CD4-positive, alpha-beta memory T cell (primary cell): ENCODE measurements around the gene ARID2. TPM values are rescaled to one million over a fixed set of nuclear protein-coding genes. Genes with fewer than 3 reads are reported as not detected.

ENCODE experiments used
- CTCF ChIA-PET: fragments of 350-600 bp; sonication (Branson Sonifier 250); formaldehyde crosslinking; loops from one replicate; lab custom pipeline; 2021; ENCODE audit warnings: inconsistent platforms; ENCODE audit not compliant: partially characterized antibody; lab: Charles Lee
- POLR2A ChIA-PET: fragments of 350-600 bp; sonication (Branson Sonifier 250); formaldehyde crosslinking; loops from one replicate; lab custom pipeline; 2021; ENCODE audit not compliant: partially characterized antibody; lab: Charles Lee
- DNase-seq, 5 donors: peaks; one replicate each; pipeline versions ENCODE4 v3.0.0 to v3.0.0-alpha.2; 2020 to 2022; ENCODE audit warnings: mixed read lengths in 1 of 5
- H3K27ac ChIP-seq: one replicate; pipeline ENCODE4 v1.7.0; 2013; ENCODE audit warnings: low read depth, low read length
- H3K27me3 ChIP-seq: 2 replicates; pipeline ENCODE4 v1.7.0; 2013; ENCODE audit warnings: mild to moderate bottlenecking, low read length, moderate library complexity; ENCODE audit not compliant: insufficient read depth
- H3K36me3 ChIP-seq: 2 replicates; pipeline ENCODE4 v1.7.0; 2013; ENCODE audit warnings: mild to moderate bottlenecking, low read length, moderate library complexity; ENCODE audit not compliant: insufficient read depth
- H3K4me1 ChIP-seq: 2 replicates; pipeline ENCODE4 v1.7.0; 2013; ENCODE audit warnings: mild to moderate bottlenecking, low read length, moderate library complexity; ENCODE audit not compliant: insufficient read depth
- H3K4me3 ChIP-seq, 2 donors: one replicate each; pipeline ENCODE4 v1.7.0; 2013; ENCODE audit warnings: low read length in 2 of 2, mild to moderate bottlenecking in 1 of 2
- H3K9me3 ChIP-seq, 2 donors: one replicate each; pipeline ENCODE4 v1.7.0; 2013; ENCODE audit warnings: low read length in 2 of 2, control low read depth in 1 of 2; ENCODE audit not compliant: control insufficient read depth in 1 of 2
- H3K27ac Mint-ChIP-seq, 7 donors: one replicate each; pipeline ENCODE4 v1.8.0; 2020 to 2021; ENCODE audit warnings: mixed read lengths in 7 of 7, mild to moderate bottlenecking in 6 of 7, inconsistent platforms in 3 of 7, moderate library complexity in 3 of 7
- H3K27me3 Mint-ChIP-seq, 2 donors: one replicate each; pipeline ENCODE4 v1.8.0; 2020 to 2021; ENCODE audit warnings: mixed read lengths in 2 of 2
- H3K36me3 Mint-ChIP-seq, 2 donors: one replicate each; pipeline ENCODE4 v1.8.0; 2020 to 2021; ENCODE audit warnings: mixed read lengths in 2 of 2, inconsistent platforms in 1 of 2, mild to moderate bottlenecking in 1 of 2
- H3K4me1 Mint-ChIP-seq, 4 donors: one replicate each; pipeline ENCODE4 v1.8.0; 2020 to 2021; ENCODE audit warnings: mixed read lengths in 4 of 4, mild to moderate bottlenecking in 1 of 4
- H3K4me3 Mint-ChIP-seq, 8 donors: one replicate each; pipeline ENCODE4 v1.8.0; 2020 to 2021; ENCODE audit warnings: mixed read lengths in 8 of 8, mild to moderate bottlenecking in 7 of 8, moderate library complexity in 6 of 8, inconsistent platforms in 3 of 8
- H3K9me3 Mint-ChIP-seq, 8 donors: one replicate each; pipeline ENCODE4 v1.8.0; 2020 to 2021; ENCODE audit warnings: mixed read lengths in 8 of 8, mild to moderate bottlenecking in 5 of 8, inconsistent platforms in 3 of 8, moderate library complexity in 1 of 8
- intact Hi-C: fragments of 100-400 bp; cut with micrococcal nuclease; formaldehyde crosslinking; loops from one replicate; pipeline ENCODE4 v1.15.1; 2023
- polyA plus RNA-seq, 2 donors: library from polyadenylated mRNA; unstranded; fragments of 300-500 nt; fragmentation: Illumina TruSeq; gene quantifications; one replicate each; pipeline ENCODE4 v1.2.3, GENCODE V29; 2021
- total RNA-seq, 2 experiments: library from RNA; stranded (reverse); gene quantifications; one replicate each; pipeline ENCODE4 v1.2.3, GENCODE V29; 2021

The ARID2 gene
- total and polyA plus RNA-seq, 4 experiments from 2014 or later = 6.3 to 51.8 (median 31.9) TPM

DNA sequence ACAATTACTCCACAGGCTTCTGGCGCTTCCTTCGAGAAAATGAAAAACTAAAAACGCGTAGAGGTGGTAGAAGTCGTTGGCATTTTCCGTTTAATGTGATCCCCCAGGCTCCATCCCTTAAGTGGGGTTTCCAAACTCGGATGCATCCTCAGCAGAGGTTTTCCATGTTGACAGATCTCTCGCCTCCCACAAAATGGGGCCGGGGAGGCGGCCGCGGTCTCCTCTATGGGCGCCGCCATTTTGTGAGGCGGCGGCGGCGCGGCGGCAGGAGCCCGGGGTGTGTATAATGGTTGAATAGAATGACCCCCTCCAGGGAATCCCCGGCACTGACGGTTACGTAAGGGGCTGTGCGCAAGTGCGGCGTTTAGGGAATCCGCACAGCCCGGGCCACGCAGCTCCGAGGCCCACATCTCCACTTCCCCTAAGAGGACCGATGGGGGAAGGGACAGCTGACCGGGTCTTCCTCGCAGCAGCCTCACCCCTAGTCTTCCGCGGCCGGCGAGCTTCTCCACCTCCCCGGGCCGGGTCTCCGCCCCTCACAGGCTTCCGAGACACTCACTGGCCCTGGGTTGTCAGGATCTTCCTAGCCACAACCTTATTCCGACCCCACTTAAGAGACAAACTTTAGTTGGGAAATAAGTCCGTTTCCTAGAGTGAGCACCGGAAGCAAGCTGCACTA lies 2.1 kb upstream of the ARID2 start:
- Histone ChIP-seq H3K36me3 (no peaks in the 10 kb centered on the region), H3K27me3 (no peaks in the 10 kb centered on the region), H3K9me3 (no peaks in the 10 kb centered on the region), H3K4me1 (peaks cover 41% of the 10 kb centered on the region), H3K27ac (peak overlapping the region; percentile 98), H3K4me3 (peak overlapping the region; percentile 78 to 89)
- intact Hi-C loops = loop anchor here (2.0 to 5.0 kb wide), 2 partner anchors 205 to 557 kb away; no protein-coding TSS in a partner anchor
- DNase-seq = peak; percentile 87 to 95 (median 89)
- peaks cover 0 to 40% of the 10 kb centered on the region in 2 donors for H3K36me3 Mint-ChIP-seq
- peaks cover 17 to 58% (median 26%) of the 10 kb centered on the region in 4 donors for H3K4me1 Mint-ChIP-seq
- H3K9me3 Mint-ChIP-seq = peaks cover 0 to 3% (median 0%) of the 10 kb centered on the region in 8 donors
- POLR2A ChIA-PET = interaction anchor here (0.7 to 8.6 kb wide), 26 partner anchors 8 to 1633 kb away, joined by 3 to 99 read pairs (median 4); partner anchors contain the start of genes ANO6, SCAF11 and SLC38A1
- peak overlapping the region; percentile 92 to 100 (median 100) for H3K4me3 Mint-ChIP-seq
- no peaks in the 10 kb centered on the region for H3K27me3 Mint-ChIP-seq
- CTCF ChIA-PET = interaction anchor here (0.8 to 7.9 kb wide), 12 partner anchors 17 to 512 kb away, joined by 3 to 94 read pairs (median 5); partner anchors contain the start of genes ANO6 and SCAF11
- peak overlapping the region; percentile 87 to 99 (median 99) for H3K27ac Mint-ChIP-seq

DNA sequence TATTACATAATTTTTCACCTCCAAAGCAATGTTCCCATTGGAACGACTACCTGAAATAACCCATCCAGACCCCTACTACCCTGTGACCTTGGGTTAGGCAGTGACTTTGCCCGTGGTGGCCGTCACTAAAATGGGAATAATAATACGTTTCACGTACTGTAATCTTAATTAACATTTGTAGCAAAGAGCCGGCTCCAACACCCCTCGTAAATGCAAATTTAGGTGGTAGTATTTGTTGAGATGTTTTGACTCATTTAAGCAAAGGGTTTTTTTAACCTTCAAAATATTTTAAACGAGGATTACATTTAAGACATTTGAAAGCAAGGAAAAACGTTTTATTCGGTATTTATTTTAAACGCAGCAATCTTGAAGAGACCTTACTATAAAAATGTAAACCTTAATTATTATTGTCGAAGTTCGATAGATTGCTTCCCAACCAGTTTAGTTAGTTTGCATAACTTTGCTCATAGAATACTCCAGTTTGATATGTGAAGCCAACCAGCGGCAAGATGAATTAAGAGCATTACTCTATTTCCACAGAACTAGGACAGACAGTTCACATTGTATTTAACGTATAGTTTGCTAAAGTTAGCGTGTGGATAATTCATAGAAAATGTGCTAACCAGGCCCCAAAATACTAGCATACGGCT lies 1.4 kb upstream of the ARID2 start:
- Mint-ChIP-seq H3K4me1 (peaks cover 14 to 56% (median 24%) of the 10 kb centered on the region in 4 donors), H3K36me3 (peaks cover 0 to 42% of the 10 kb centered on the region in 2 donors), H3K4me3 (peak overlapping the region; percentile 92 to 100 (median 100)), H3K27me3 (no peaks in the 10 kb centered on the region), H3K9me3 (peaks cover 0 to 3% (median 0%) of the 10 kb centered on the region in 8 donors), H3K27ac (peak overlapping the region; percentile 87 to 99 (median 99))
- ChIA-PET POLR2A (interaction anchor here (0.7 to 8.6 kb wide), 28 partner anchors 9 to 1632 kb away, joined by 3 to 99 read pairs (median 4); partner anchors contain the start of genes ANO6, SCAF11 and SLC38A1), CTCF (interaction anchor here (0.6 to 7.9 kb wide), 16 partner anchors 12 to 513 kb away, joined by 3 to 94 read pairs (median 4); partner anchors contain the start of genes ANO6 and SCAF11)
- intact Hi-C loops = loop anchor here (1.0 to 5.0 kb wide), 7 partner anchors 18 to 557 kb away; partner anchors contain the start of genes SCAF11 and SLC38A1
- no peaks in the 10 kb centered on the region for H3K9me3 ChIP-seq
- peaks cover 41% of the 10 kb centered on the region for H3K4me1 ChIP-seq
- peak overlapping the region; percentile 98 for H3K27ac ChIP-seq
- H3K27me3 ChIP-seq = no peaks in the 10 kb centered on the region
- DNase-seq = no peak
- no peaks in the 10 kb centered on the region for H3K36me3 ChIP-seq
- H3K4me3 ChIP-seq = peak overlapping the region; percentile 78 to 89

DNA sequence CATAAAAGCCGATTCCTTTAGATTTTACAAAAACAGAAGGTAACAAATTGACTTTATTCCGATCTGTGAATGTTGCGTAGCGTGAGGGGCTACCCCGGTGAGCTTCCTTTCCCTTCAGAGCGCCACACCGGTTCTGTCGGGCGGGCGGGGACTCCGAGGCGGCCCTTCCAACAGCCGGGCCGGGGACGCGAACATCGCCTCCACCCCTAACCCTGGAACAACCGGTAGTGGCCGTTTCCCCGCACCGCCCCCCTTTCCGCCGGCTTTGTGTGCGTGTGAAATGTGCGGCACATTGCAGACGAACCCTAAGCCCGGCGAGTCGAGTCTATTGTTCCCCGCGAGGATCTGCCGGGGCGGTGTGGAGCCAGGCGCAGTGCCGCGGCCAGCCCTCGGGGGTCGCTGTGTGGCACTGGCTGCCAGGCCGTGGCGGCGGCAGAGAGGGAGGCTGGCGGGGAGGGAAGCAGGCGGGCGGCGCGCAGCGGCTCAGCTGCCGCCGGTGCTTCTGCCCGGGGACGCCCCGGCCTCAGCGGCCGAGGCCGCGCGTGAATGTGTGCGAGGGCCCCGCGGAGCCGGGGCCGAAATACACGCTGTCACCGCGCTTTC lies 775 bp upstream of the ARID2 start:
- no peaks in the 10 kb centered on the region for H3K36me3 ChIP-seq
- POLR2A ChIA-PET = interaction anchor here (0.7 to 8.6 kb wide), 22 partner anchors 10 to 1552 kb away, joined by 3 to 99 read pairs (median 4); partner anchors contain the start of genes ANO6, SCAF11 and SLC38A1
- H3K4me1 ChIP-seq = peaks cover 41% of the 10 kb centered on the region
- peak overlapping the region; percentile 98 for H3K27ac ChIP-seq
- DNase-seq = peak; percentile 97 to 98 (median 98)
- H3K9me3 ChIP-seq = no peaks in the 10 kb centered on the region
- H3K4me3 ChIP-seq = peak overlapping the region; percentile 78 to 89
- H3K9me3 Mint-ChIP-seq = peaks cover 0 to 3% (median 0%) of the 10 kb centered on the region in 8 donors
- H3K36me3 Mint-ChIP-seq = peaks cover 0 to 43% of the 10 kb centered on the region in 2 donors
- no peaks in the 10 kb centered on the region for H3K27me3 Mint-ChIP-seq
- peaks cover 18 to 56% (median 24%) of the 10 kb centered on the region in 4 donors for H3K4me1 Mint-ChIP-seq
- H3K4me3 Mint-ChIP-seq = peak overlapping the region; percentile 92 to 100 (median 100)
- peak overlapping the region; percentile 87 to 99 (median 99) for H3K27ac Mint-ChIP-seq
- no peaks in the 10 kb centered on the region for H3K27me3 ChIP-seq
- intact Hi-C loops = loop anchor here (1.0 to 5.0 kb wide), 6 partner anchors 18 to 540 kb away; partner anchors contain the start of genes SCAF11 and SLC38A1
- CTCF ChIA-PET = interaction anchor here (0.6 to 7.9 kb wide), 14 partner anchors 11 to 513 kb away, joined by 3 to 94 read pairs (median 4); partner anchors contain the start of genes ANO6 and SCAF11

DNA sequence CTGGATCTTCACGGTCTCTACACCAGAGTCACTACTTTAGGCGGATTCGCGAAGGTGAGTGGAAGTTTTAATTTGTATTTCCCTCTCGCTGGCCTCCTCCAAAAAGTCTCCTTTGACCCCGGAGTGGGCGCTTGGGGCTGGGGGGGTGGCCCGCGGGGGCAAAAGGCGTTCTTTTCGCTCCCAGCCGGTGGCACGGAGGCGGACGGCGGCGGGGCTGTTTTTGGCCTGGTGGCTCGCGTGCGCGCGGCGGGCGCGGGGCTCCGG lies 510 bp downstream of the ARID2 start:
- peaks cover 42% of the 10 kb centered on the region for H3K4me1 ChIP-seq
- no peaks in the 10 kb centered on the region for H3K36me3 ChIP-seq
- peak overlapping the region; percentile 98 for H3K27ac ChIP-seq
- Mint-ChIP-seq H3K36me3 (peaks cover 0 to 45% of the 10 kb centered on the region in 2 donors), H3K9me3 (peaks cover 0 to 3% (median 0%) of the 10 kb centered on the region in 8 donors), H3K4me1 (peaks cover 21 to 58% (median 30%) of the 10 kb centered on the region in 4 donors), H3K4me3 (peak overlapping the region; percentile 90 to 100 (median 94)), H3K27ac (peak overlapping the region; percentile 87 to 98 (median 97)), H3K27me3 (no peaks in the 10 kb centered on the region)
- H3K4me3 ChIP-seq = peak overlapping the region; percentile 47 to 57
- peak in 1 of 5 donors; percentile 72 for DNase-seq
- intact Hi-C loops = loop anchor here (2.0 kb wide), 1 partner anchor 641 kb away; no protein-coding TSS in a partner anchor
- no peaks in the 10 kb centered on the region for H3K9me3 ChIP-seq
- H3K27me3 ChIP-seq = no peaks in the 10 kb centered on the region
- POLR2A ChIA-PET = interaction anchor here (0.7 to 8.6 kb wide), 17 partner anchors 9 to 1486 kb away, joined by 3 to 99 read pairs (median 6); partner anchors contain the start of genes SCAF11 and SLC38A1
- CTCF ChIA-PET = interaction anchor here (1.5 to 7.4 kb wide), 4 partner anchors 16 to 75 kb away, joined by 3 to 94 read pairs (median 24); no protein-coding TSS in a partner anchor

- H3K4me3 ChIP-seq = peak overlapping the region; percentile 73 to 87
- ChIA-PET POLR2A (interaction anchor here (0.7 to 8.6 kb wide), 17 partner anchors 8 to 1486 kb away, joined by 3 to 99 read pairs (median 6); partner anchors contain the start of genes SCAF11 and SLC38A1), CTCF (interaction anchor here (1.5 to 7.4 kb wide), 4 partner anchors 15 to 75 kb away, joined by 3 to 94 read pairs (median 24); no protein-coding TSS in a partner anchor)
- H3K27ac ChIP-seq = peak overlapping the region; percentile 98
- peak overlapping the region; percentile 90 to 100 (median 92) for H3K4me3 Mint-ChIP-seq
- peak; percentile 67 to 71 (median 71) for DNase-seq
- H3K36me3 Mint-ChIP-seq = peaks cover 0 to 47% of the 10 kb centered on the region in 2 donors
- no peaks in the 10 kb centered on the region for H3K27me3 Mint-ChIP-seq
- no peaks in the 10 kb centered on the region for H3K36me3 ChIP-seq
- intact Hi-C loops = loop anchor here (2.0 kb wide), 1 partner anchor 640 kb away; no protein-coding TSS in a partner anchor
- H3K4me1 Mint-ChIP-seq = peaks cover 22 to 58% (median 31%) of the 10 kb centered on the region in 4 donors
- H3K27ac Mint-ChIP-seq = peak overlapping the region; percentile 87 to 98 (median 94)
- peaks cover 43% of the 10 kb centered on the region for H3K4me1 ChIP-seq
- peaks cover 0 to 3% (median 0%) of the 10 kb centered on the region in 8 donors for H3K9me3 Mint-ChIP-seq
- no peaks in the 10 kb centered on the region for H3K9me3 ChIP-seq
- H3K27me3 ChIP-seq = no peaks in the 10 kb centered on the region
Measured at GRCh38 chr12:45730348-45731189, 1.1 kb downstream of the ARID2 start.
